Aorta (tissue), 5 donors: ENCODE data around the gene DCBLD1. TPM values are rescaled to one million over a fixed set of nuclear protein-coding genes. Genes with fewer than 3 reads are reported as not detected.
A peak's percentile ranks its signal among the peaks of the same experiment; 100 is the strongest.

Source experiments
- ATAC-seq: fragments of 200-7000 bp; cut with Tn5 transposase; one replicate; pipeline ENCODE4 v1.9.1; 2022; ENCODE audit warnings: moderate library complexity; ENCODE audit not compliant: low FRiP score
- DNase-seq, 2 donors: peaks; one replicate each; pipeline ENCODE4 v3.0.0-alpha.2; 2020
- H3K27ac ChIP-seq, 2 donors: one replicate each; pipeline ENCODE4 v1.5.1; 2013; ENCODE audit warnings: low read length in 2 of 2, mild to moderate bottlenecking in 2 of 2, moderate library complexity in 2 of 2, control low read depth in 1 of 2, inconsistent platforms in 1 of 2, low read depth in 1 of 2
- H3K27me3 ChIP-seq, 2 donors: one replicate each; pipeline ENCODE4 v1.6.1; 2013; ENCODE audit warnings: control low read depth in 1 of 2, low read length in 1 of 2, mild to moderate bottlenecking in 1 of 2, moderate library complexity in 1 of 2; ENCODE audit not compliant: insufficient read depth in 2 of 2, control insufficient read depth in 1 of 2
- H3K36me3 ChIP-seq, 2 donors: one replicate each; pipeline ENCODE4 v1.6.1; 2013; ENCODE audit warnings: control low read depth in 1 of 2, low read length in 1 of 2, mild to moderate bottlenecking in 1 of 2; ENCODE audit not compliant: insufficient read depth in 2 of 2, control insufficient read depth in 1 of 2
- H3K4me1 ChIP-seq, 2 donors: one replicate each; pipeline ENCODE4 v1.6.1; 2013; ENCODE audit warnings: low read length in 2 of 2, control low read depth in 1 of 2, mild to moderate bottlenecking in 1 of 2, moderate library complexity in 1 of 2; ENCODE audit not compliant: insufficient read depth in 2 of 2, control insufficient read depth in 1 of 2
- H3K4me3 ChIP-seq, 2 donors: one replicate each; pipeline ENCODE4 v1.5.1; 2013; ENCODE audit warnings: low read length in 2 of 2, control low read depth in 1 of 2, mild to moderate bottlenecking in 1 of 2
- H3K9me3 ChIP-seq: one replicate; pipeline ENCODE4 v1.6.1; 2013; ENCODE audit warnings: mild to moderate bottlenecking, low read length; ENCODE audit not compliant: control insufficient read depth
- WGBS, 2 donors: extraction: QIAGEN DNeasy Blood & Tissue Kit; methylation state at CpG; one replicate each; pipeline ENCODE4 v1.1.7; 2013; 5-methylcytosine and 5-hydroxymethylcytosine counted together
- intact Hi-C, 2 donors: fragments of 100-400 bp; cut with DNase I; formaldehyde crosslinking; loops; one replicate each; pipeline versions ENCODE4 v1.14.2 to v1.15.0; 2022
- polyA plus RNA-seq, 2 donors: library from polyadenylated mRNA; stranded (reverse); fragments of 200-250 nt; gene quantifications; one replicate each; pipeline ENCODE4 v1.2.3, GENCODE V29; 2013
- total RNA-seq, 2 donors: library from RNA; stranded (reverse); fragmentation: NEBNext Ultra II Directional; extraction: Animal tissue kit (Norgen Biotek cat#: 25700); gene quantifications; one replicate each; pipeline ENCODE4 v1.2.1, GENCODE V29; 2021
- donor health status: healthy with polysubstance abuse.
- donor health status: Bipolar disorder and iron deficiency.
- donor health status: DM: no; HTN: no; CAD: no.
- donor health status: DM: no; HTN: no; CAD: no.
- donor health status: DM: yes; HTN: yes; CAD: no.

DCBLD1 gene
- total and polyA plus RNA-seq, 4 donors, result 2.4 to 16.8 (median 12.4) TPM

DNA sequence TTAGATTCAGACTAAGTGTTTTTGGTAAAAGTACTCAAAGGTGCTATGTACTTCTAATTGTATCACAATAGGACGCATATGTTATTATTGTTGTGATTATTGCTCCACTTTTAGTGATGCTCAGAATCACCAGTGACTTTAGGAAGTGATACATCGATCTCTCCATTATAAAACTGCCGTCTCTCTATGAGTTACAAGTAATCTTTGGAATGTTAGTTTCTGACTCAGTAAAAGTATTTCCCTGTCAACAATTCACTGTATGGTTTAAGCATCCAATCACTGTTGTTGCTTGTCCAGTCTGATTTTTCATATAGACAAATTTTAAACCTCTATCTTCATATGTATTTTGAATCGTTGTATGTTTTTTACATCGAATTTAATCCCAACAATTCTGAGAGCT is 9.4 kb downstream of the DCBLD1 start:
- Histone ChIP-seq H3K4me3 (no peak overlapping the region), H3K27ac (no peak overlapping the region), H3K27me3 (no peaks in the 10 kb centered on the region), H3K36me3 (no peaks in the 10 kb centered on the region), H3K9me3 (no peaks in the 10 kb centered on the region), H3K4me1 (no peaks in the 10 kb centered on the region)
- no peak for ATAC-seq
- intact Hi-C loops, result no loop called here
- no peak for DNase-seq
- WGBS, 2 donors, result 81 to 82% methylated on average over 5 of the region's 5 CpGs

DNA sequence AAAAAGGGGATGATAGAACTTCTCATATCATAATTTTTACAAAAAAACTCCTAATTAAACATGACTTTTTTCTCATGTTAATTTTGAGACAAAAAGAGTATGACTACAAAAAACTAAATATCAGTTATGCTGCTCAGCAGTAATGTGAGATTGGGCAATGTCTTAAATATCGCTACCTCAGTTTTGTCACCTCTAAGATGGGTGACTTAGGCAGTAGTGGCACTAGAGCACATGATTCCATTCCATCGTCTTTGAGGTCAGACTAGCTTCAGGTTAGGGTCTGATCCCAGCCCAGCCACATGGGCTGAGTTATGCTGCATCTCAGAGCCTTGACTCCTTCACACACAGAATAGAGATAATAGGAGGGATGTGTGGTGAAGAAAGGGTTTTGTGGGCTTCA is 11.0 kb downstream of the DCBLD1 start:
- 93 to 94% methylated on average over 2 of the region's 2 CpGs for WGBS, 2 donors
- no peak overlapping the region for H3K27ac ChIP-seq

DNA sequence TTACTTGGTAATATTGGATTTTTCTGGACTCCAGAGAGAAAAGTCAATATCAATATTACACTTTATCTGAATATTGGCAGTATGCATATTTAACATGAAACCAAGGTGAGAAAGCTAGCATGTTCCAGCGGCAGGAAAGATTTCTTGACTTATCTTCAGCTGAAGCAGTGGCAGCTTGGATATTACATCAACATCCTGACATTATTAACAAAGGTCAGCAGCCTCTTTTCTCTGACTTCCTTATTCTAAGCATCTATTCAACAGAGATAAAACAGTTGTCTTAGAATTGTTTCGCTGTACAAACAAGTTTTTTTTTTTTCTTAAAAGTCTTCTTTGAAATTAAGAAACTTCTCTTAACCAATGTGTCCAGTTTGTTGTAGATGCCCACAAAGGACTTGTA is 11.8 kb downstream of the DCBLD1 start:
- WGBS, 2 donors, result 84 to 92% methylated on average over 2 of the region's 2 CpGs
- H3K9me3 ChIP-seq, result no peaks in the 10 kb centered on the region
- DNase-seq (no peak), ATAC-seq (no peak)
- H3K27ac ChIP-seq, result no peak overlapping the region
- H3K4me3 ChIP-seq, result no peak overlapping the region
- intact Hi-C loops, result no loop called here
- no peaks in the 10 kb centered on the region for H3K36me3 ChIP-seq
- H3K27me3 ChIP-seq, result no peaks in the 10 kb centered on the region
- no peaks in the 10 kb centered on the region for H3K4me1 ChIP-seq

More for the DNA sequence above, 11.0 kb downstream of the DCBLD1 start:
- Histone ChIP-seq H3K36me3 (no peaks in the 10 kb centered on the region), H3K4me3 (no peak overlapping the region), H3K27me3 (no peaks in the 10 kb centered on the region), H3K4me1 (no peaks in the 10 kb centered on the region), H3K9me3 (no peaks in the 10 kb centered on the region)
- DNase-seq (no peak), ATAC-seq (no peak)
- intact Hi-C loops, result no loop called here

DNA sequence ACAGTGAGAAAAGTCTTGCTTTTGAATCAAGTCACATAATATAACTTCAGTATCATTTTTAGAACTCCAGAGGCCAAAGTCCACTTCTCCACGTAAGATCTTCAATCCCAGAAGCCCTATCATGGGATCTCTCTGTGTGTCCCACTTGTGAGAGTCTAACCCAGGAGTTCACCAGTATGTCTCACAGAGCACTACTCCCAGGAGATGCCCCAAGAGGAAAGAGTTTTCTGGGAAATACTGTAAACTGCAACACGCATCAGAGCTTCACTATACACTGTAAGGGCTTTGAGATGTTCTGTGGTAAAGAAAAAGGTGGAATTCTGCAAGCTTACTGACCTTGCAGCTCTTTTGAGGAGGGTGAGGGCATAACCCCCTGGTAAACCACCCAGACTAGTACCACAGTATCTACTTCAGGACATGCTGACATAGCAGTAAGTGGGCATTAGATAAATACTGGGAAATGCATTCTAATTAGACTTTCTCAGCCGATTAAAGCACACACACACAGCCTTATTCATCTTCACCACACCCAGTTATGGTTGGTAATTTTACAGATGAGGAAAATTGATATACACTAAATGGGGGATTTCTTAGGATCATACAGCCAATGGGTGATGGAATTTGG is 12.3 kb downstream of the DCBLD1 start:
- Histone ChIP-seq H3K9me3 (no peaks in the 10 kb centered on the region), H3K4me1 (no peaks in the 10 kb centered on the region), H3K27me3 (no peaks in the 10 kb centered on the region), H3K27ac (no peak overlapping the region), H3K36me3 (no peaks in the 10 kb centered on the region), H3K4me3 (no peak overlapping the region)
- WGBS, 2 donors, result 90 to 92% methylated on average over 3 of the region's 3 CpGs
- ATAC-seq (peak; percentile 11), DNase-seq (no peak)
- intact Hi-C loops, result no loop called here

DNA sequence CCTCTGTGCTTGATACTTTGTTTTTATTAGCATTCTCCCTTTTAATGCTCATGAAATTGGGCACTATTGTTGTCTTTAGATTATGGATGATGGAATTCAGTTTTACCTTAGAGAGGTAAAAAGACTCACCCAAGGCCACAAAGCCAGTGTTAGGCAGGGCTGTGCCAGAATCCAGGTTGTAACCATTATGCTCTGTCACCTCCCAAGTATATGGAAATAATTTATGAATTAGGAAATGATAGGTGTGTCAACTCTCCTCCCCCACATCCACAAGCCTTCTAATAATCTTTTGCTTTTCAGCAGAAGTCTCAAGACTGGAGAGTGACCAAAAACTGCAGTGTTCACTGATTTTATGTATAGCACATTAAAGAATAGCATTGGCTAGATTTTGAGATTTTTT is 13.0 kb downstream of the DCBLD1 start:
- ATAC-seq (no peak), DNase-seq (no peak)
- H3K27ac ChIP-seq, result no peak overlapping the region
- H3K4me3 ChIP-seq, result no peak overlapping the region
- no peaks in the 10 kb centered on the region for H3K27me3 ChIP-seq
- no peaks in the 10 kb centered on the region for H3K36me3 ChIP-seq
- H3K9me3 ChIP-seq, result no peaks in the 10 kb centered on the region
- no peaks in the 10 kb centered on the region for H3K4me1 ChIP-seq
- intact Hi-C loops, result no loop called here

DNA sequence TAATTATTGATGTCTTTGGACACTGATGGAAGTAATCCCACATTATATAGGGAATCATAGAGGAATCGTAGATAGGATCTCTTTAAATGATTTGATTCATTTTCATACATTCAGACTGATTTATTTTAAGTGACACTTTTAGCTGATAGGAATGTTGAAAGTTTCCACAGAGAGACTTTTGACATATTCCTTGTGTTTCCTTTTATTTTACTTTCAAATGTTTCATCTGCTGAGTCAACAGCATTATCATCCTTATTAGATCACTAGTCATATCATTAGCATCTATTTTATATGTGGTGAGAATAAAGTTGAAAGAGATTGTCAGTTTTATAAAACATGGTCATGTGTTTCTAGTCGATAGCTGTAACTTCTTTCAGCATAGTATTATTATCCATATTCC is 13.4 kb downstream of the DCBLD1 start:
- Histone ChIP-seq H3K9me3 (no peaks in the 10 kb centered on the region), H3K4me1 (no peaks in the 10 kb centered on the region), H3K27ac (no peak overlapping the region), H3K27me3 (no peaks in the 10 kb centered on the region), H3K36me3 (no peaks in the 10 kb centered on the region), H3K4me3 (no peak overlapping the region)
- WGBS, 2 donors, result 67 to 84% methylated on average over 2 of the region's 2 CpGs
- no peak for DNase-seq
- intact Hi-C loops, result no loop called here
- no peak for ATAC-seq

DNA sequence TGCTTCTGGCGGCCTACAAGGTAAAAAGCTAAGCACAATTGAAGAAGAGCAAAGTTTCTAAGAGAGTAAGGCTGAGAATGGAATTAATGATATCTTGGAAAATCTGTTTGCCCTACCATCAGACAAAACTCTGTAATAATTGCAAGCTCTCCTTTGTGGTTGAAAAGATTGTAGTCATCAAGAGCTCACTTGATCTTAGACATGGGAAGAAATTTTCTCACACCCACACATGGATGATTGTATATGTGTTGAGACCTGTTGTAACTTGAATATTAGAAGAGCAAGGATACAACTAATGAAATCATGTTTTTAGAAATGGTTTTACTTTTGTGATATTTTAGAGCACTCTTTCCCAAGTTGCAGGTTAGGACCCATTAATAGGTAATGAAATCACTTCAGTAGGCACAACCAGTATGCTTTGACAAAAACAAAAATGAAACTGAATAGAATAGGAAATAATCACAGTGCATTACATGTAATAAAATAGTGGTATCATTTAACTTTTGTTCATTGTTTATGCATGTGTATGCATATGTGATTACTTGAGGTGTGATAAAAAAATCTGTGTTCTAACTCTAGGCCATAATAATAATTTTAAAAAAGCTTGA is 14.0 kb downstream of the DCBLD1 start:
- no peak overlapping the region for H3K27ac ChIP-seq
- no peaks in the 10 kb centered on the region for H3K27me3 ChIP-seq
- H3K4me1 ChIP-seq, result no peaks in the 10 kb centered on the region
- intact Hi-C loops, result no loop called here
- WGBS, 2 donors, result 98 to 100% methylated on average over 1 of the region's 1 CpG
- ATAC-seq (no peak), DNase-seq (no peak)
- no peaks in the 10 kb centered on the region for H3K9me3 ChIP-seq
- no peak overlapping the region for H3K4me3 ChIP-seq
- H3K36me3 ChIP-seq, result no peaks in the 10 kb centered on the region

DNA sequence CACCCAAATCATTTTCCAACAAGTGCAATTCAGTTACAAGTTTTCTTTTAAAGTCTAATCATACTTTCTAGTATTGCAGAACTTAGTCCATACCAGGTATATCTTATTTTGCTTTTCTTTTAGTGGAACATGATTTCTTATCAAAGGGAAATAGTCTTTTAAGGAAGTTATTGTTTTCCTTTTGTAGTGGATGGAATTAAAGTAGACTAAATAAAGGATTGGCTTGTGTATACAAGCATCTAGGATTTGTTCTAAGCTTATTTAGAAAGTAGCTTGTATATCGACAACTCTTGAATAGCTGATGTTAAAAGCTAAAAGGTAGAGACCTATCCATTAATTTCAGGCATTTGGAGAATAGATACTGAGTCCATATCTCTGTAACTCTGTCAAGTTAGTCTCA is 14.8 kb downstream of the DCBLD1 start:
- Histone ChIP-seq H3K4me1 (no peaks in the 10 kb centered on the region), H3K9me3 (no peaks in the 10 kb centered on the region), H3K27ac (no peak overlapping the region), H3K36me3 (no peaks in the 10 kb centered on the region), H3K27me3 (no peaks in the 10 kb centered on the region), H3K4me3 (no peak overlapping the region)
- ATAC-seq, result no peak
- intact Hi-C loops, result no loop called here
- 27 to 35% methylated on average over 1 of the region's 1 CpG for WGBS, 2 donors
- no peak for DNase-seq

DNA sequence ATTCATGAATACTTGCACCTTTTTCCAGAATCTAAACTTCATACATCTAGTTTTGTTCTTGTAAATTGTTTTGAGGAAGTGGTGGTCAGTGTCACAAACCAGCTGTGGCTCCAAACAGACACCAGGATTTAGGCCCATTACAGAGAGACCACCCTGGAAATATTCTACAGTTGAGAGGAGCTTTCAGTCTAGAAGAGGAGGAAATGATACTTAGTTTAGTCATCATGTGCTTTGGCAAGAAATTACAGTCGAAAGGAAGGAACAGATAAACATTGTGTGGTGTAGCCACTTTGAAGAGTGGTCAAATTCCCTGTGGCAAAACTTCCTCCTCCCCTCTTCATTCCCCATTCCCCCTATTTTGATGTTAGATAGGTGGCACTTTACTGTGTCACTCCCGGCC is 15.7 kb downstream of the DCBLD1 start:
- WGBS, 2 donors, result 21% methylated on average over 2 of the region's 2 CpGs

More for the DNA sequence above, 15.7 kb downstream of the DCBLD1 start:
- ATAC-seq, result no peak
- Histone ChIP-seq H3K4me3 (no peak overlapping the region), H3K36me3 (no peaks in the 10 kb centered on the region), H3K27me3 (no peaks in the 10 kb centered on the region), H3K27ac (no peak overlapping the region), H3K4me1 (no peaks in the 10 kb centered on the region), H3K9me3 (no peaks in the 10 kb centered on the region)
- intact Hi-C loops, result no loop called here
- no peak for DNase-seq
